ENCODE results near the gene PTCRA.

PTCRA gene

DNA sequence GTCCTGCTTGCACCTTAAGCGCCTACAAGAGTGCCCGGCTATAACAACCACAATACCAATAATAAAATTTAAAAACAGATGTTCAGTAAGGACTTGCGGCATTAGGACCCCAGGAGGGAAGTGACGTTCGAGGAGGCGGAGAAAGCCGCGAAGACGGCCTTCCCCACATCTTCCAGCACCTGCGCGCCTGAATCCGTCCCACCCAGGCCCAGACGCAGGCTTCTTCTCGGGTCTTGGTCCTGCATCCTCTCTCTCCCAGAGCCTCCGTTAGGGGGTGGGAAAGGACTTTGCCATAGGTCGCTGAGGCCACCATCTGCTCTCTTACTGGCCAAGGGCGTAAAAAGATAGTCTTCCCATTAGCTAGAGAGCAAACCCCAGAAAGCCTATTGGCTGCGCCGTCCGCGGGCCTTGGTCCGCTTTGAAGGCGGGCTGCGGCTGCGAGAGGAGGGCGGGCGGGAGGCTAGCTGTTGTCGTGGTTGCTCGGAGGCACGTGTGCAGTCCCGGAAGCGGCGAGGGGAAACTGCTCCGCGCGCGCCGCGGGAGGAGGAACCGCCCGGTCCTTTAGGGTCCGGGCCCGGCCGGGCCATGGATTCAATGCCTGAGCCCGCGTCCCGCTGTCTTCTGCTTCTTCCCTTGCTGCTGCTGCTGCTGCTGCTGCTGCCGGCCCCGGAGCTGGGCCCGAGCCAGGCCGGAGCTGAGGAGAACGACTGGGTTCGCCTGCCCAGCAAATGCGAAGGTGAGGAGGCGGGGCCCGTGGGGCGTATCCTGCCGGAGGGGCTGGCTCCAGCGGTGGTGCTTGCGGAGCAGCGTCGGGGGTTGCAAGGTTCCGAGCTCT, 13.3 kb downstream of the PTCRA start, which contains the start of gene CNPY3:
Gene CNPY3, plus strand, starts transcription at position 495 of the 835 bp plus-strand sequence. Its CDS starts 91 bp downstream, at position 586.
- TF ChIP-seq CTCF (conservative IDR thresholded peaks at IDR 0.05; ENCODE audit: control insufficient read depth, insufficient read depth, low read depth, low read length), result no peak
- peak within 1 kb of the TSS; percentile 81 for H3K4me3 ChIP-seq (ENCODE audit: control insufficient read depth, low read depth, low read length)
- DNase-seq (ENCODE audit: low read depth), result peak; percentile 97

GRCh38 chr6:42929821-42930360, 14.0 kb downstream of the PTCRA start:
- no peak for TF ChIP-seq CTCF (conservative IDR thresholded peaks at IDR 0.05; ENCODE audit: control insufficient read depth, insufficient read depth, low read depth, low read length)
- peak; percentile 83 for DNase-seq (ENCODE audit: low read depth)
- H3K4me3 ChIP-seq (ENCODE audit: control insufficient read depth, low read depth, low read length), result peak overlapping the region; percentile 81

DNA sequence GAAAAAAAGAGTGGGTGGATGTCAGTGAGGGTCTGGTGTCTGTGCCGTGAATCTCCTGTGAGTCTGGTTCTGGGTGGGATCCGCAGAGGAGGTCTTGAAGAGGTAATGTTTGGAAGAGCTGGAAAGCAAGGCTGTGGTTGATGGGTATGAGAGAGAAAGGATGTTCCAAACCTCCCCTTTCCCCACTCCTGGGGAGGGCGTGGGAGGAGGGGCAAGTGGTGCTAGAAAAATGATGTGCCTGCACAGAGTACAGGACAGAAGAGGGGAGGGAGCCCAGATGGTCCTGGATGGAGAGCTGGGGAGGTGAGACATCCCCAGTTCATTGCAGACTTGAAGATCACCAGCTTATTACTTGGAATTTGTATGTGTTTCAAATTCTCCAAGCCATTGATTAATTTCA, 16.6 kb downstream of the PTCRA start:
- no peak for DNase-seq (ENCODE audit: low read depth)
- no peak overlapping the region for H3K4me3 ChIP-seq (ENCODE audit: control insufficient read depth, low read depth, low read length)
- TF ChIP-seq CTCF (conservative IDR thresholded peaks at IDR 0.05; ENCODE audit: control insufficient read depth, insufficient read depth, low read depth, low read length), result no peak

DNA sequence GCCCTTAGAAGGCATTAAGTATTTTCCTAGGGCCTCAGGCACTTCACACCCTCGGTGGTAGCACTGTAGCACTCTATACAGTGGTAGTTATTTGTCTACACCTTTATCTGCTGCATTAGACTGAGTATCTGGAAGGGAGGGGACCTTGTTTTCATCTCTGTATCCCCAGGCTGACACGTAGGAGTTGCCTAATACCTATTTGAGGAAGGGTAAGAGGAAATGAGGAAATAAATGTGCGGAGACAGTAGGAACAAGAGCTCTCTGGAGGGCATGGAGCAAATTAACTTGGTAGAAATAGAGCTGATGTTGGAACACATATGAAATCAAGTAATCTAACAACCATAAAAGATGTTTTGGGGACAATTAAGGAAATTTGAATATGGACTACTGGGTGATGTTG, 17.4 kb downstream of the PTCRA start:
- no peak for TF ChIP-seq CTCF (conservative IDR thresholded peaks at IDR 0.05; ENCODE audit: control insufficient read depth, insufficient read depth, low read depth, low read length)
- no peak overlapping the region for H3K4me3 ChIP-seq (ENCODE audit: control insufficient read depth, low read depth, low read length)
- no peak for DNase-seq (ENCODE audit: low read depth)

GRCh38 chr6:42935322-42935721, 19.5 kb downstream of the PTCRA start:
- no peak overlapping the region for H3K4me3 ChIP-seq (ENCODE audit: control insufficient read depth, low read depth, low read length)
- no peak for TF ChIP-seq CTCF (conservative IDR thresholded peaks at IDR 0.05; ENCODE audit: control insufficient read depth, insufficient read depth, low read depth, low read length)
- DNase-seq (ENCODE audit: low read depth), result no peak

- no peak for DNase-seq (ENCODE audit: low read depth)
- no peak overlapping the region for H3K4me3 ChIP-seq (ENCODE audit: control insufficient read depth, low read depth, low read length)
- no peak for TF ChIP-seq CTCF (conservative IDR thresholded peaks at IDR 0.05; ENCODE audit: control insufficient read depth, insufficient read depth, low read depth, low read length)
These were observed 20.5 kb downstream of the PTCRA start for GRCh38 chr6:42936398-42936797.
